ENCODE data around the gene KRT7. TPM values are rescaled to one million over a fixed set of nuclear protein-coding genes. Genes with fewer than 3 reads are reported as not detected.
A peak's percentile ranks its signal among the peaks of the same experiment; 100 is the strongest.

Gene KRT7
- total RNA-seq, 1 donor from 2014 or later, result 90.3 TPM

DNA sequence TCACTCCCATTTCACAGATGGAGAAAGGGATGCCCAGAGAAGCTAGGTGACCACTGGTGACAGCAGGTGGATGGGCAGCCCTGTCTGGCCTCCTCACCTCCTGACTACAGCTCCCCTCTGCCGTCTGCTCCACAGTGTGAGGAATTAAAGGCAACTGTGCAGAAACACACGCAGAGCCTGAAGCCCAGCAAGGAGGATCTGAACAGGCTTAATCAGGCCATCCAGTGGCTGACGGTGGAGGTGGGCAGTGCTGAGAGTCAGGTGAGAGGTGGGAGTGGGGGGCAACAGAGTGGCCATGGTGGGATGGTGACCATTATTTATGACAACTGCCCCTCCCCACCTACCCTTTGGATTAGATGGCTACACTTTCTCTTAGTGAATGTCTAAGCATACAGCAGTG, 42.6 kb downstream of the KRT7 start:
- peaks cover 12% of the 10 kb centered on the region for H3K27me3 Mint-ChIP-seq (ENCODE audit: low read depth)
- H3K9me3 Mint-ChIP-seq, result no peaks in the 10 kb centered on the region
- no peak for DNase-seq (ENCODE audit: low spot score in 2 of 2, unreplicated experiment in 2 of 2)

GRCh38 chr12:52277486-52278245, 44.6 kb downstream of the KRT7 start:
- H3K36me3 Mint-ChIP-seq, result no peaks in the 10 kb centered on the region
- no peak overlapping the region for H3K27ac Mint-ChIP-seq
- H3K9me3 Mint-ChIP-seq, result no peaks in the 10 kb centered on the region
- no peak for DNase-seq (ENCODE audit: low spot score in 2 of 2, unreplicated experiment in 2 of 2)
- no peak overlapping the region for H3K4me3 Mint-ChIP-seq
- TF ChIP-seq CTCF (IDR thresholded peaks at IDR 0.05; ENCODE audit: unreplicated experiment), result no peak
- H3K27me3 Mint-ChIP-seq (ENCODE audit: low read depth), result peaks cover 7% of the 10 kb centered on the region
- peaks cover 38% of the 10 kb centered on the region for H3K4me1 Mint-ChIP-seq

More for the DNA sequence above, 42.6 kb downstream of the KRT7 start:
- H3K36me3 Mint-ChIP-seq, result no peaks in the 10 kb centered on the region
- no peak for TF ChIP-seq CTCF (IDR thresholded peaks at IDR 0.05; ENCODE audit: unreplicated experiment)
- H3K4me1 Mint-ChIP-seq, result peaks cover 25% of the 10 kb centered on the region
- H3K27ac Mint-ChIP-seq, result no peak overlapping the region
- H3K4me3 Mint-ChIP-seq, result no peak overlapping the region

GRCh38 chr12:52278575-52279421, 45.8 kb downstream of the KRT7 start:
- Mint-ChIP-seq H3K4me1 (peaks cover 41% of the 10 kb centered on the region), H3K36me3 (no peaks in the 10 kb centered on the region), H3K27me3 (ENCODE audit: low read depth) (peaks cover 5% of the 10 kb centered on the region), H3K9me3 (no peaks in the 10 kb centered on the region), H3K27ac (peak overlapping the region; percentile 74), H3K4me3 (peak overlapping the region; percentile 67)
- peak; percentile 66 to 93 for DNase-seq (ENCODE audit: low spot score in 2 of 2, unreplicated experiment in 2 of 2)
- TF ChIP-seq CTCF (IDR thresholded peaks at IDR 0.05; ENCODE audit: unreplicated experiment), result peak; percentile 91

DNA sequence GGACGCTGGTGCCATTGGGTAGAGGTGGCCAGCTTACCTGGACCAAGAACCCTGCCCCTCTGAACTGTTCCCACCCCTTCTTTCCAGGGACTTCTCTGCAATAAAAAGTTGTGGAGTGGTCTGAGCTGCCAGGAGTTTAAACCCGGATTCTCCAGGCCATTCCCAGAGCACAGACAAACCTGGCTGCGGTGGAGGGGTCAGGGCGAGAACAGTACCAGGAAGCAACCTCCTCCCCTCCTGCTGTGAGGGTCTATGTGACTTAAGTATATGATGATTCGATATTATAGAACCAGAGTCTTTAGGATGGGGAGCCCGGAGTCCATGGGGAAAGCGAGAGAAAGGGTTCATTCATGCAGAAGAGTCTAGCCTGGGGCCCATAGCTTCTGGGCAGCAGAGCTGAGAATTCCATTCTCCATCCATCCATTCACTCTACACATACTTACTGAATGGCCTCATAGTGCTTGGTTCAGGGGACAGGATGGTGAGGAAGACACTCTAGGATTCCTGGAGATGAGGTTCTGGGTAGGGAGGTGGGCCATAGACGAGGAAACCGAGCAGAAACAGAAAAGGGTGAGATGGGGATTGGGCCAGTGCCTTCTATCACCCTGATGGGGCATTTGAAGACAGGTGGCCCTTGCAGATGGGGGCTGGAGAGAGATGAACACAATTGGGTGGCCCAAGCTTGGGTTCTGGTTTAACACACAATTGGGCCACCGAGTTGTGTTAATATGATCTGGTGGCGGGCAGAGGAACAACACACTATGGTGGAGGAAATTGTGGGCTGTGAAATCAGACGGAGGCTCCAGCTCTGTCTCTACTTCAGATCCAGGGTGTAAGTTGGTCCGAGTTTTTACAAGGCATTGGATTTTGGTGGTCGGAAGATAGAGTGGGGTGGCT, 46.6 kb downstream of the KRT7 start:
- DNase-seq (ENCODE audit: low spot score in 2 of 2, unreplicated experiment in 2 of 2), result no peak
- Mint-ChIP-seq H3K4me3 (peak overlapping the region; percentile 33), H3K4me1 (peaks cover 48% of the 10 kb centered on the region), H3K27ac (peak overlapping the region; percentile 90), H3K36me3 (no peaks in the 10 kb centered on the region), H3K27me3 (ENCODE audit: low read depth) (peaks cover 5% of the 10 kb centered on the region), H3K9me3 (no peaks in the 10 kb centered on the region)
- no peak for TF ChIP-seq CTCF (IDR thresholded peaks at IDR 0.05; ENCODE audit: unreplicated experiment)

- Mint-ChIP-seq H3K4me3 (no peak overlapping the region), H3K27ac (peak overlapping the region; percentile 90), H3K27me3 (ENCODE audit: low read depth) (peaks cover 2% of the 10 kb centered on the region), H3K4me1 (peaks cover 55% of the 10 kb centered on the region), H3K9me3 (no peaks in the 10 kb centered on the region), H3K36me3 (no peaks in the 10 kb centered on the region)
- TF ChIP-seq CTCF (IDR thresholded peaks at IDR 0.05; ENCODE audit: unreplicated experiment), result no peak
- no peak for DNase-seq (ENCODE audit: low spot score in 2 of 2, unreplicated experiment in 2 of 2)
These were observed 47.3 kb downstream of the KRT7 start for GRCh38 chr12:52280319-52280795.
